Middle frontal gyrus (tissue), 1 donor: ENCODE results near the gene CAT.

ENCODE experiments used
- DNase-seq: peaks from one replicate; pipeline ENCODE4 v3.0.0-alpha.2; 2015; ENCODE audit warnings: low spot score; ENCODE audit errors: extremely low spot score

The CAT gene

GRCh38 chr11:34459507-34460162 lies 20.9 kb downstream of the CAT start:
- no peak for DNase-seq

DNA sequence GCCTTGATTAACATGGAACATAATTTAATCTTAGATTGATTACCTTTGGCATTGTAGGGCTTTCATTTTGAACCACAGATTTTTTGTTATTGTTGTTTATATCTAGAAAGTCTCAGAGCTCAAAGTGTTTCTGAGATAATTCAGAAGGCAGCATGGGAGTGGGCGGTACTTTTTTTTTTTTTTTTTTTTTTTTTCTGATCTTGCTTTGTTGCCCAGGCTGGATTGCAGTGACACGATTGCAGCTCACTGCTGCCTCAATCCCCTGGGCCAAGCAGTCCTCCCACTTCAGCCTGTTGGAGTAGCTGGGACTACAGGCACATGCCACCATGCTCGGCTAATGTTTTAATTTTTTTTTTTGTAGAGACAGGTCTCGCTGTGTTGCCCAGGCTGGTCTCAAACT lies 21.5 kb downstream of the CAT start:
- DNase-seq: no peak

DNA sequence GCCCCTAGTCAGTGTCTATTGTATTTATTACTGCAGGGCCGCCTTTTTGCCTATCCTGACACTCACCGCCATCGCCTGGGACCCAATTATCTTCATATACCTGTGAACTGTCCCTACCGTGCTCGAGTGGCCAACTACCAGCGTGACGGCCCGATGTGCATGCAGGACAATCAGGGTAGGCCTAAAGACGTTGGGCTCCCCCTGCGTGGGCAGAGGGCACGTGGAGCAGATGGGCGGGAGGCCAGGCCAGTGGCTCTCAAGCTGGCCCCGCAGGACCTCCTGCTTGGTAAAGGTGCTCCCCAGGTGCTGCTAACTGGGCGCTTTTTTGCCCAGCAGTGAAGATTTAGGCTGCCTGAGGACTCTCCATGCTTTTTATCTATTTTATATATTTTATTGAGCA lies 22.5 kb downstream of the CAT start:
- no peak for DNase-seq

GRCh38 chr11:34464591-34465051 lies 25.9 kb downstream of the CAT start:
- no peak for DNase-seq

- no peak for DNase-seq
Observed at GRCh38 chr11:34466802-34467488, 28.2 kb downstream of the CAT start.

GRCh38 chr11:34468209-34468841 lies 29.6 kb downstream of the CAT start:
- DNase-seq: no peak

- DNase-seq: no peak
Observed at GRCh38 chr11:34473603-34474169, 35.0 kb downstream of the CAT start.

- no peak for DNase-seq
Observed at GRCh38 chr11:34475656-34476055, 36.9 kb downstream of the CAT start.

- no peak for DNase-seq
Observed at GRCh38 chr11:34476849-34477248, 38.1 kb downstream of the CAT start.

DNA sequence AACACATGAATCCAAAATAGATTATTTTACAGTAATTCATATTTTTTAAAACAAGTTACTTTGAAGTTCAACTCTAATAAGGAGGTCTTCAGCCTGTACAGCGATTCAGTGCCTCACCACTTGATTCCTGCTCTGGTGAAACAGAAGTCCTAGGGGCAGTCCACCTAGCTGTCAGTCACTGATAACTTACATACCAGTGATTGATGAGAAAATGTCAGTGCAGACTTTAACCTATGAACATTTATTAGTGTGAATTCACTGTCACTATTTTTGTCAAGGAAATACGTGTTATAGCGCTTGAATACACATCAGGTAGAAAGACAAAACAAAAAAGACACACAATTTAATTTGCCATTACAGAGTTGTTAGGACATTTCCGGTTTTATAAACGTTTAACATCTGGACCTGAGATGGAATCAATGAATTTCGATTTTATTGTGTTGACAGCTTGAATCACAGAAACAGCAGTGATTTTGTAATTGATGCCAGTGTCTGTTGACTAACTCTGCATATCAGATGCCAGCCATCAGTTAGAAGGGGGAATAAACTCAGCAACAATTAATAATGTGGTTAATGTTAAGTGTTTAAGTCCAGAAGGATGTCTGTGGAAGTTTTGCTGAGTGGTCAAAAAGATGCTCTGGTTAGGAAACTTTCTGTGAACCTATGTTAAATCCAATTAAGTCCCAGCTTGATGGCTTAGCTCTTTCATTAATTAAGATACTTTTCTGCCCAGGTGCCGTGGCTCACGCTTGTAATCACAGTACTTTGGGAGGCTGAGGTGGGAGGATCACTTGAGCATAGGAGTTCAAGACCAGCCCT lies 40.3 kb downstream of the CAT start:
- DNase-seq: no peak

GRCh38 chr11:34480314-34480713 lies 41.6 kb downstream of the CAT start:
- no peak for DNase-seq

DNA sequence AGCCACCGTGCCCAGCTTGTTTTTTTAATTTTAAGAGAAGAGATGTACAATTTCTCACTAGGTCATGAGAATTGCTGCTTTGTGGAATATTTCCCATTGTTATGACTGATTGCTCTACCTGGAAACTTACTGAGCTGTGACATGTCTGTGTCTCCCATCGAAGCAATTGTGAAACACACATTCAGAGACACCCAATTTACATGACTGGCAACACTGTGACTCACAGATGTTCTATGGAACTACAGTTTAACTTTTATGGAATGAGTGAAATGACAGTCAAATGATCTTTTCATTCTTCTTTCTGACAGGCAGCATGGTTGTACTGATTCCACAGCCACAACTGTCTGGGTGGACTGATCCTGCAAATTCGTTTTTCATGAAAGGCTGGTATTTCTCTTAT lies 42.6 kb downstream of the CAT start:
- DNase-seq: no peak

DNA sequence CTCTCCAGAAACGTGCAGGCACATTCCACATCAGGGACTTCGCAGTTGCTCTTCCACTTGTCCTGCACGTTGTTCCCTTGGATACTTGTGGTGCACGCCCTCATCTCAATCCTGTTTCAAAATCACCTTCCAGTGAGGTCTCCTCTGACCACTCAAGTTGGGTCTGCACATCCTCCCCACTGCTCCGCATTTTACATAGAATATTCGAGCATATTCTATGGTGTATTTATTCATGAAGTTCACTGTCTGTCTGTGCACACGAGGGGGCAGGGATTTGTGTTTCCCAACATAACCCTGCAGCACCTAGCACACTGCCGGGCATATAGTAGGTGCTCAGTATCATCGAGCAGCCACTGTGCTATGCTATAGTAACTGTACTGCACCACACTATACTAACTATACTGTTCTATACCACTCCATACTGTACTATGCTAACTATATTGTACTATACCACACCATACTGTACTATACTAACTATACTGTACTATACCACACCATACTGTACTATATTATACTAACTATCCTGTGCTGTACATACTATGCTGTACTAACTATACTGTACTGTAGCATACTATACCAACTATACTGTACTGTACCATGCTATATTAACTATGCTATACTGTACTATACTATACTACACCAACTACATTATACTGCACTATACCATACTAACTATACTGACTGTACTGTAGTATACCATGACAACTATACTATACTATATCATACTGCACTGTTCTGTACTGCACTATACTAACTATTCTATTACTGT lies 44.6 kb downstream of the CAT start:
- DNase-seq: no peak

GRCh38 chr11:34487430-34487829 lies 48.7 kb downstream of the CAT start:
- DNase-seq: no peak

GRCh38 chr11:34488855-34489557 lies 50.3 kb downstream of the CAT start:
- no peak for DNase-seq

DNA sequence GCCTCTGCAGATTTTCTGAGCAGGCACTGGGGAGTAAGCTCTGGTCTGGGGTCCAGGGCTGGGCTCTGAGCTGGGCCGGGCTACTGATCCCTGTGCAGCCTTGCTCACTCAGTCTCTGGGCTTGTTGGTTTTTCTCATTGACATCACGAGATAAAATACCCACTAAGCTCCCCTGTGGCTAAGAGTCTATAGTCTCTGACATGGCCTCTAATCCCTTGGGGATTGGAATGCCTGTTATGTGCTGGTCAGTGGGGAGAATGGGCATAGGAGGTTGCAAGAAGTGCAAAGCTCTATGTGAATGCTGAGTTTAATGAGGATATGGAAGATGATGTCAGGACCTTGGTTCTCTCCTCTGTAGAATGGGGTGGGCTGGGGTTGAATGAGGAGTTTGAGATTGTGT lies 51.6 kb downstream of the CAT start:
- no peak for DNase-seq

- peak; percentile 55 for DNase-seq
Observed at GRCh38 chr11:34492806-34493414, 54.2 kb downstream of the CAT start.

GRCh38 chr11:34493468-34493867 lies 54.7 kb downstream of the CAT start:
- DNase-seq: no peak

GRCh38 chr11:34493926-34494595 lies 55.3 kb downstream of the CAT start:
- DNase-seq: no peak
